ENCODE data around the gene FCGR1A.
"Not testable (repeated sequence)": the region's sequence is repeated elsewhere in the genome, so short reads cannot be mapped to it uniquely, and the experiment has no call there.

- TF ChIP-seq, protein P1, sequence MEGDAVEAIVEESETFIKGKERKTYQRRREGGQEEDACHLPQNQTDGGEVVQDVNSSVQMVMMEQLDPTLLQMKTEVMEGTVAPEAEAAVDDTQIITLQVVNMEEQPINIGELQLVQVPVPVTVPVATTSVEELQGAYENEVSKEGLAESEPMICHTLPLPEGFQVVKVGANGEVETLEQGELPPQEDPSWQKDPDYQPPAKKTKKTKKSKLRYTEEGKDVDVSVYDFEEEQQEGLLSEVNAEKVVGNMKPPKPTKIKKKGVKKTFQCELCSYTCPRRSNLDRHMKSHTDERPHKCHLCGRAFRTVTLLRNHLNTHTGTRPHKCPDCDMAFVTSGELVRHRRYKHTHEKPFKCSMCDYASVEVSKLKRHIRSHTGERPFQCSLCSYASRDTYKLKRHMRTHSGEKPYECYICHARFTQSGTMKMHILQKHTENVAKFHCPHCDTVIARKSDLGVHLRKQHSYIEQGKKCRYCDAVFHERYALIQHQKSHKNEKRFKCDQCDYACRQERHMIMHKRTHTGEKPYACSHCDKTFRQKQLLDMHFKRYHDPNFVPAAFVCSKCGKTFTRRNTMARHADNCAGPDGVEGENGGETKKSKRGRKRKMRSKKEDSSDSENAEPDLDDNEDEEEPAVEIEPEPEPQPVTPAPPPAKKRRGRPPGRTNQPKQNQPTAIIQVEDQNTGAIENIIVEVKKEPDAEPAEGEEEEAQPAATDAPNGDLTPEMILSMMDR (IDR thresholded peaks at IDR 0.05) = not testable (repeated sequence)
- TF ChIP-seq, protein P2, sequence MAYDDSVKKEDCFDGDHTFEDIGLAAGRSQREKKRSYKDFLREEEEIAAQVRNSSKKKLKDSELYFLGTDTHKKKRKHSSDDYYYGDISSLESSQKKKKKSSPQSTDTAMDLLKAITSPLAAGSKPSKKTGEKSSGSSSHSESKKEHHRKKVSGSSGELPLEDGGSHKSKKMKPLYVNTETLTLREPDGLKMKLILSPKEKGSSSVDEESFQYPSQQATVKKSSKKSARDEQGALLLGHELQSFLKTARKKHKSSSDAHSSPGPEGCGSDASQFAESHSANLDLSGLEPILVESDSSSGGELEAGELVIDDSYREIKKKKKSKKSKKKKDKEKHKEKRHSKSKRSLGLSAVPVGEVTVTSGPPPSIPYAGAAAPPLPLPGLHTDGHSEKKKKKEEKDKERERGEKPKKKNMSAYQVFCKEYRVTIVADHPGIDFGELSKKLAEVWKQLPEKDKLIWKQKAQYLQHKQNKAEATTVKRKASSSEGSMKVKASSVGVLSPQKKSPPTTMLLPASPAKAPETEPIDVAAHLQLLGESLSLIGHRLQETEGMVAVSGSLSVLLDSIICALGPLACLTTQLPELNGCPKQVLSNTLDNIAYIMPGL (CRISPR knock-in tag; IDR thresholded peaks at IDR 0.05) = not testable (repeated sequence)
- not testable (repeated sequence) for TF ChIP-seq JUN (CRISPR knock-in tag; IDR thresholded peaks at IDR 0.05); TCF7 (CRISPR knock-in tag; IDR thresholded peaks at IDR 0.05; ENCODE audit: low read depth)
These were observed 40.6 kb upstream of the FCGR1A start for GRCh38 chr1:149741914-149742313.
